GM18507 (cell line): Measurements from ENCODE around the gene CALML3.

Source experiments
- DNase-seq: peaks from one replicate; pipeline ENCODE4 v3.0.0; 2011; ENCODE audit warnings: low read depth; ENCODE audit not compliant: insufficient read length; ENCODE audit errors: extremely low spot score
- FAIRE-seq: peaks from 2 replicates; lab custom pipeline; 2011; peaks lifted over from hg19 to GRCh38; lab: Jason Lieb, UNC

CALML3 gene

GRCh38 chr10:5490698-5491464 lies 33.9 kb upstream of the CALML3 start:
- DNase-seq: no peak
- FAIRE-seq: no peak

GRCh38 chr10:5491477-5491876 lies 33.3 kb upstream of the CALML3 start:
- FAIRE-seq: no peak
- no peak for DNase-seq

DNA sequence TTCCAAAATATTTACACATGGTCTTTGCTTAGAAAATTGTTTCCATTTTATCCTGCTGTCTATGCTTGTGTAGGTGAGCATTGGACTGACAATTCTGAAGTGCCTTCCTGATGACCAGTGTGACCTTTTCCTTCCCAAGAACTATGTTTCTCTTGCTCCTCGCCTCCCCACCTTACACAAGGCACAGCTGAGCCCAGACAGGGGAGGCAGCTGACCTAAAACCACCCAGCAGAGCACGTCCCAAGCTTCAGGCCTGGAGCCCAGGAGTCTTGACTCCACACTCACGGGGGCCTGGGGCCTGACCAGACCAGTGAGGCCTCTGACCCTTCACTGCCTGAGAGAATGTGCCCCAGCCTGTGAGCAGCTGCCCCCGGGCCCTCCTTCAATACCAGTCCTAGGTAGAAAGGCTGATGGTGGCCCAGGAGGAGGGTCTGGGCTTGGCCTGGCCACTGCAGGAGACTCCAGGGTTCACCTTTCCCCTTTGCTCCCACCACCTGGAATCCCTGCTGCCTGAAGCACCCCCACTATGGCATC lies 32.4 kb upstream of the CALML3 start:
- no peak for FAIRE-seq
- no peak for DNase-seq

GRCh38 chr10:5492929-5493576 lies 31.7 kb upstream of the CALML3 start:
- no peak for DNase-seq
- FAIRE-seq: no peak

- DNase-seq (no peak), FAIRE-seq (no peak)
Measured at GRCh38 chr10:5493691-5494090, 31.1 kb upstream of the CALML3 start.

DNA sequence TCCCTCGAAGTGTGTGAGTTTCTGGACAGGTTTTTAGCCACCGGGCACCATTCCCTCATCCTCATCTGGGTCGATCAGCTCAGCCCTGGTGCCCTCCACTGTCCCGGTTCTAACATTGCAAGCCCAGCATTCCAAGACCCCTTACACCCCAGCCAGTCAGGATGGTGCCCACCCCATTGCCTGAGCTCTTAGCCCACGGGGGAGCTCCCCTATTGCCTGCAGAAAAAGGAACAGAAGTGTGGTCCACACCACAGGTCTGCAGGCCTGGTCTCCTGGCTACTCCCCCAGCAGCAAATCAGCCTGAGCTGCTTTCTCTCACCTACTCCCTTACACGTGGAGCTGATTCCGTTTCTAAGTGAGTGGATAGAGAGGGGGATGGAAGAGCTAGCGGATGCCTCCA lies 30.1 kb upstream of the CALML3 start:
- FAIRE-seq: no peak
- DNase-seq: no peak

- DNase-seq (no peak), FAIRE-seq (no peak)
Measured at GRCh38 chr10:5496261-5497250, 28.2 kb upstream of the CALML3 start.

DNA sequence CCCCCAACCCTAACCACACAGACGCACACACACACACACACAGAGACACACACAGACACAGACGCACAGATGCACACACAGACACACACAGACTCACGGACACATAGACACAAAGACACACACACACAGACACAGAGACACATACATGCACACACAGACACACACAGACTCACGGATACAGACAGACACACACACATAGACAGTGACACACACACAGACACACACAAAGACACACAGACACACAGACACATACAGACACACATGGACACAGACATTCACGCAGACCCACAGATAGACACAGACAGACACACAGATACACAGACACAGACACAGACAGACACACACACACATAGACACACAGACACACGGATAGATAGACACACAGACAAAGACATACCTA lies 27.5 kb upstream of the CALML3 start:
- DNase-seq (no peak), FAIRE-seq (no peak)

DNA sequence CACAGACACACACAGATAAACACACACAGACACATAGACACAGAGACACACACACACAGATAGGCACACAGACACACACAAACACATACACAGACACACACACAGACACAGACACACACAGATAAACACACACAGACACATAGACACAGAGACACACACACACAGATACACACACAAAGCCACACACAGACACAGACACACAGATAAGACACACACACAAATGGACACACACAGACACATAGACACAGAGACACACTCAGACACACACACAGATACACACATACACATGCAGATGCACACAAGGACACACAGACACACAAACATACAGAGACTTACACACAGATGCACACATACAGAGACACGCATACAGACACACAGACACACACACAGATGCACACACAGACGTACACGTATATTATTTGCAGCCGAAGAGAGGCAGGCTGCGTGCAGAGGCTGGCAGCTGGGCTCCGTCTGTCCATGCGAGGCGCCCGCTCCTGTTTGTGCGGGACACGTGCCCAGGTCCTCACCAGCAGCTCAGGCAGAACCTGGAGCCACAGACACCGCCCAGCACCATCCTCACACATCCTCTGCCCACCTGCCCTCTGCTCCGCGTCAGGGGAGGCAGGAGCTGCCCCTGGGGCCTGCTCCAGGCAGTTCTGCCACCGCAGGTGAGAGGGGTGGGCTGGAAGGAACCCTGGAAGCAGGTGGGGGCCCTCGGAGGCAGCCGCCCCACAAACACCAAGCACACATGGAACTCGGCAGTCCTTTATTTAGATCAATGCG lies 26.6 kb upstream of the CALML3 start:
- DNase-seq (no peak), FAIRE-seq (peak; percentile 12)

DNA sequence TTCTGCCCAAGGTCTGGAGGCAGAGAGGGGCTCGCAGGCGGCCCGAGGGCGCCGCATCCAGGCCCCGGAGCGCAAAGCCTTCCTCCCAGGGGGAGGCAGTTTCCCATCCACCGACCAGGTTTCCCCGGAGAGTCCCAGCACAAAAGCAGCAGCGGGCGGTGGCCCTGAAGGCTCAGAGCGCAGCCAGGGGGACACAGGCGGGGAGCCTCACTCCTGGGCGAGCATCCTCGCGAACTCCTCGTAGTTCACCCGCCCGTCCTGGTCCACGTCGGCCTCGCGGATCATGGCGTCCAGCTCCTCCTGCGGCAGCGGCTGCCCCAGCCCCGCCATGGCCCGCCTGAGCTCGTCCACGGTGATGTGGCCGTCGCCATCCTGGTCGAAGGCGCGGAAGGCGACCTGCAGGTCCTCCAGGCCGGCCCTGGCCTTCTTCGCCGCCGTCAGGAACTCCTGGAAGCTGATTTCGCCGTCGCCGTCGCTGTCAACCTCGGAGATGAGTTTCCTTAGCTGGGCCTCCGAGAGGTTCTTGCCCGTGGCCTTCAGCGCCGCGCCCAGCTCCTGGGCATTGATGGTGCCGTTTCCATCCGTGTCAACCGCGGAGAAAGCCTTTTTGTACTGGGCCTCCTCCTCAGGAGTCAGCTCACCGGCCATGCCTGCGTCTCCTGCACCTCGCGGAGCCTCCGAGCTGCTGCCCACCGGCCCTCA lies 25.8 kb upstream of the CALML3 start:
- no peak for DNase-seq
- FAIRE-seq: no peak

DNA sequence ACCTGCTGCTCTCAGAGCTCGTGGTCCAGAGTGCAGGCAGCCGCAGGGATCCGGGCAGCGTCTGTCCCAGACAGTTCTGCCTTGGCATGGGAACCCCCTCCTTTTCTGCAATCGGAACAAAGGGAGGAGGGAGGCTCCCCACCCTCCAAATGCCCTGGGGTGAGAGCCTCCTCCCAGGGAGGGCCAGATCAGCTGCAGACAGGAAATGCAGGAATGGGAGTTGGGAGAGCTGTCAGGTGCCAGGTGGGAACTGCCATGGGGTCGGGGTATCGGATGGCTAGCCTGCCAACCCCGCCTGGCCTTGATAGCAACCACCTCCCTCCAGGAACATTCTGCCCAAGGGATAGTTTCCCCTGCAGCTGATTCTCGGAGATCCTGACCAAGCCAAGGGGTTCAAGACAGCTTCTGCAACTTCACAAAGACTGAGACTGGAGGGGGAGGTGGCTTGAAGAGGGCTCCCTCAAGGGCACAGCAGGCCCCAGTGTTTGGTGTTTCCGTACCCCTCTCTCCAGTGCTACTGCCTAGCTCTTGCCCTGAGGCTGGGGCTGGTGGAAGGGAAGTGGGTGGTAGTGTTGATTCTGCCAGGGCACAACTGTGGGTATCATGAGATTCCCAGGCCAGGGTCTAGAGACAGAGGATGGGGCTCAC lies 25.1 kb upstream of the CALML3 start, which contains the start of gene CALML5:
Gene CALML5, minus strand, starts transcription at position 78 of the 648 bp plus-strand sequence. CDS start 132 bp downstream, outside the sequence.
- no peak for FAIRE-seq
- no peak for DNase-seq

DNA sequence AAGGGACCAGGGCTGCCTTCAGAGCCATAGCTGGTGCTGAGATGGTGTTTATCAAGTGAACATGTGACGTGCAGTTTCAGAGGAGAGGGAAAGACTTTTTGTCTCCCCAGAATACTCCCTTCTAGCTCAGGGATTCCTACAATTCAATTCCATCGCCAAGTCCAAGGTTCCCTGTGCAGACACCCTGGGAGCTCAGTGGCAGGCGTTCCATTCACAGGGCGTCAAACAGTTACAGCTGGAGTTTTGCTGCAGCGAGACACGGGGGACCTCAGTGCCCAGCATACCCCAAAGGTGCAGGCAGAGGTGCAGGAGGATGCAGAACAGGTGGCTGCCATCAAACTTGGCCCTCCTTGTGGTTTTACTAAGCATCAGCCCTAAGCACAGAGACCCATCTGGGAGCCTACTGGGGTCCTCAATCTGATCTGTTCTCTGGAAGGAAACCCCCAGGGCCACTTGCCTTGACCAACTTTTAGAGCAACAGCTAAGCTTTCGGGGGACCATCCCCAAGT lies 24.5 kb upstream of the CALML3 start:
- DNase-seq (no peak), FAIRE-seq (no peak)

- DNase-seq: no peak
- no peak for FAIRE-seq
Measured at GRCh38 chr10:5500910-5501309, 23.9 kb upstream of the CALML3 start.

GRCh38 chr10:5502061-5502521 lies 22.7 kb upstream of the CALML3 start:
- DNase-seq (no peak), FAIRE-seq (no peak)

- DNase-seq (no peak), FAIRE-seq (no peak)
Measured at GRCh38 chr10:5502571-5503476, 21.9 kb upstream of the CALML3 start.

DNA sequence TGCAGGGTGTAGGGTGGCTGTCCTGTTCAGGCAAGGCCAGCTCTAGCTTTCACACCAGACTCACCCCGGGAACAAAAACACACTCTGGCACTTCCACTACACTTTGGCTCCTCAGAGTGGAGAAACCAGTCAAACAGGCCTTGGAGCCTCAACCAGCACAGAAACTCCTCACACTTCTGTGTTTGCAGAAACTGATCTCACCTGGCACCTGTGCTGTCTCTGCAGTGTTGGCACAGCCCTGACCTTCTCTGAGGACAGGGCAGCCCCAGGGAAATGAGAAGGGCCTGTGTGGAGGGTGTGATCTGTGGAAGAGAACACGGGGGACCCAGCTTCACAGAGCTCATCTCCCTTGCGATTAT lies 21.3 kb upstream of the CALML3 start:
- DNase-seq (no peak), FAIRE-seq (no peak)
